GM12864 (cell line): Measurements from ENCODE around the gene ANO10.

Experiments
- DNase-seq: peaks from one replicate; pipeline ENCODE4 v3.0.0-alpha.2; 2011; ENCODE audit warnings: low read depth
- H3K4me3 ChIP-seq: 2 replicates; pipeline ENCODE4 v1.5.1; 2011; ENCODE audit warnings: mild to moderate bottlenecking, low read depth, low read length, control low read depth
- CTCF ChIP-seq: IDR thresholded peaks from 2 replicates; pipeline ENCODE4 v1.5.1; 2011; ENCODE audit warnings: low read depth, mild to moderate bottlenecking, moderate library complexity, low read length, control low read depth, inconsistent platforms; ENCODE audit errors: missing control alignments

ANO10 gene

GRCh38 chr3:43445820-43446219, 176.0 kb downstream of the ANO10 start:
- TF ChIP-seq CTCF, result no peak
- no peak overlapping the region for H3K4me3 ChIP-seq
- DNase-seq, result no peak

- DNase-seq, result no peak
- no peak overlapping the region for H3K4me3 ChIP-seq
- TF ChIP-seq CTCF, result no peak
These were observed 178.9 kb downstream of the ANO10 start for GRCh38 chr3:43442872-43443395.

GRCh38 chr3:43436507-43437140, 185.2 kb downstream of the ANO10 start:
- DNase-seq, result no peak
- no peak for TF ChIP-seq CTCF
- no peak overlapping the region for H3K4me3 ChIP-seq

GRCh38 chr3:43435706-43436105, 186.1 kb downstream of the ANO10 start:
- no peak for DNase-seq
- no peak overlapping the region for H3K4me3 ChIP-seq
- no peak for TF ChIP-seq CTCF

- no peak for DNase-seq
- no peak for TF ChIP-seq CTCF
- H3K4me3 ChIP-seq, result no peak overlapping the region
These were observed 187.4 kb downstream of the ANO10 start for GRCh38 chr3:43434431-43434830.

- DNase-seq, result no peak
- no peak for TF ChIP-seq CTCF
- no peak overlapping the region for H3K4me3 ChIP-seq
These were observed 189.3 kb downstream of the ANO10 start for GRCh38 chr3:43432462-43432861.

- no peak overlapping the region for H3K4me3 ChIP-seq
- TF ChIP-seq CTCF, result no peak
- DNase-seq, result no peak
These were observed 195.4 kb downstream of the ANO10 start for GRCh38 chr3:43426388-43426787.
